GM23248 (cell line): Measurements from ENCODE around the gene SNHG17. TPM values are rescaled to one million over a fixed set of nuclear protein-coding genes. Genes with fewer than 3 reads are reported as not detected.
"Not testable (repeated sequence)": the region's sequence is repeated elsewhere in the genome, so short reads cannot be mapped to it uniquely, and the experiment has no call there.

ENCODE experiments used
- DNase-seq: peaks from one replicate; pipeline ENCODE4 v3.0.0-alpha.2; 2015
- H2AFZ ChIP-seq: fragments of 200-600 bp; sonication (generic); 2 replicates; pipeline ENCODE4 v1.6.1; 2016; ENCODE audit warnings: antibody characterized with exemption
- H3F3A ChIP-seq: fragments of 200-600 bp; sonication (generic); 2 replicates; pipeline ENCODE4 v1.6.1; 2016; ENCODE audit warnings: mild to moderate bottlenecking, antibody characterized with exemption, mixed run types; ENCODE audit not compliant: insufficient read depth
- H3K27ac ChIP-seq: fragments of 200-600 bp; sonication (generic); 2 replicates; pipeline ENCODE4 v1.5.1; 2016; ENCODE audit warnings: mild to moderate bottlenecking
- H3K27me3 ChIP-seq: fragments of 200-600 bp; sonication (generic); replicated peaks from 2 replicates; pipeline ENCODE4 v1.6.1; 2016; ENCODE audit warnings: mild to moderate bottlenecking; ENCODE audit not compliant: insufficient read depth
- H3K36me3 ChIP-seq: fragments of 200-600 bp; sonication (generic); 2 replicates; pipeline ENCODE4 v1.6.1; 2016; ENCODE audit warnings: low read depth, mild to moderate bottlenecking
- H3K4me1 ChIP-seq: fragments of 200-600 bp; sonication (generic); 2 replicates; pipeline ENCODE4 v1.6.1; 2016; ENCODE audit warnings: mild to moderate bottlenecking; ENCODE audit not compliant: insufficient read depth
- H3K4me2 ChIP-seq: fragments of 200-600 bp; sonication (generic); one replicate; pipeline ENCODE4 v1.6.1; 2016; ENCODE audit warnings: mild to moderate bottlenecking; ENCODE audit not compliant: unreplicated experiment
- H3K4me3 ChIP-seq: fragments of 200-600 bp; sonication (generic); 2 replicates; pipeline ENCODE4 v1.5.1; 2016; ENCODE audit warnings: mild to moderate bottlenecking
- H3K79me2 ChIP-seq: fragments of 200-600 bp; sonication (generic); 2 replicates; pipeline ENCODE4 v1.6.1; 2016; ENCODE audit warnings: mild to moderate bottlenecking; ENCODE audit not compliant: insufficient read depth
- H3K9ac ChIP-seq: fragments of 200-600 bp; sonication (generic); 2 replicates; pipeline ENCODE4 v1.6.1; 2016; ENCODE audit warnings: mild to moderate bottlenecking
- H3K9me2 ChIP-seq: fragments of 200-600 bp; sonication (generic); 2 replicates; pipeline ENCODE4 v1.6.1; 2016; ENCODE audit warnings: mixed run types, mild to moderate bottlenecking, moderate library complexity; ENCODE audit not compliant: insufficient read depth
- H3K9me3 ChIP-seq: fragments of 200-600 bp; sonication (generic); one replicate; pipeline ENCODE4 v1.6.1; 2017; ENCODE audit warnings: low read depth
- H4K20me1 ChIP-seq: fragments of 200-600 bp; sonication (generic); 2 replicates; pipeline ENCODE4 v1.6.0; 2016; ENCODE audit not compliant: insufficient read depth
- EZH2 ChIP-seq: fragments of 200-600 bp; sonication (generic); IDR thresholded peaks from 2 replicates; pipeline ENCODE4 v1.6.1; 2018; ENCODE audit warnings: antibody characterized with exemption, mild to moderate bottlenecking; ENCODE audit not compliant: insufficient read depth, poor library complexity, severe bottlenecking
- EZH2phosphoT487 ChIP-seq: fragments of 200-600 bp; sonication (generic); IDR thresholded peaks from 2 replicates; pipeline ENCODE4 v1.6.1; 2018; ENCODE audit warnings: antibody characterized with exemption, moderate library complexity, mild to moderate bottlenecking, low read depth; ENCODE audit not compliant: insufficient read depth
- WGBS, 2 experiments: methylation state at CpG; one replicate each; pipeline ENCODE4 v1.1.6; 2015 to 2017; ENCODE audit warnings: low lambda C conversion rate in 2 of 2, low coverage in 1 of 2; ENCODE audit errors: missing lambda C conversion rate in 2 of 2; 5-methylcytosine and 5-hydroxymethylcytosine counted together
- in situ Hi-C: fragments of 300-500 bp; cut with MboI; formaldehyde crosslinking; loops from 2 replicates; pipeline ENCODE4 v1.15.0; 2020
- polyA plus RNA-seq: library from polyadenylated mRNA; unstranded; fragments of >200 nt; fragmentation: Nextera tagmentation; extraction: Ambion mirVana; gene quantifications from 2 replicates; pipeline ENCODE4 v1.2.1, GENCODE V29; 2016
- total RNA-seq: library from RNA; depleted of rRNA; stranded (reverse); fragments of >200 nt; shearing (Covaris generic); gene quantifications from 2 replicates; pipeline ENCODE4 v1.2.3, GENCODE V29; 2014

The SNHG17 gene
- total and polyA plus RNA-seq, 2 experiments from 2014 or later: 15.2 to 28.0 TPM

DNA sequence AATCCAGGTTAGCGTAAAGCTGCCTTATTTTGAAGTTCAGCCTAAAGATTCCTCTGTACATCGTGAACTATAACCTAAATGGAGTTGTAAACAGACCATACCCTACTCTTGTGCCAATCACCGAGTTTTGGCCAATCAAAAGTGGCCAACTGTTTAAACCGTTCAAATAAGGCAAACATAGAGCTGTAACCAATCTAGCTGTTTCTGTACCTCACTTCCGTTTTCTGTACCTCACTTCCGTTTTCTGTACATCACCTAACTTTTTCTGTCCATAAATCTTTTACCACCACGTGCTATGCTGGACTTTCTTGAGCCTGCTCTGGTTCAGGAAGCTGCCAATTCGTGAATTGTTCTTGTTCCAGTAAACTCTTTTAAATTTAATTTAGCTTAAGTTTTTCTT is 49.1 kb downstream of the SNHG17 start:
- WGBS, 2 experiments: 62 to 67% methylated on average over 8 of the region's 8 CpGs
- in situ Hi-C loops: no loop called here
- Histone ChIP-seq H3K27ac (no peak overlapping the region), H3K4me2 (no peak overlapping the region), H4K20me1 (no peaks in the 10 kb centered on the region), H3F3A (no peaks in the 10 kb centered on the region), H3K9me3 (no peaks in the 10 kb centered on the region), H3K4me3 (no peak overlapping the region), H3K79me2 (no peaks in the 10 kb centered on the region), H3K36me3 (no peaks in the 10 kb centered on the region), H2AFZ (no peak overlapping the region), H3K4me1 (no peaks in the 10 kb centered on the region), H3K9me2 (no peaks in the 10 kb centered on the region), H3K9ac (no peak overlapping the region), H3K27me3 (peaks cover 45% of the 10 kb centered on the region)
- DNase-seq: no peak
- TF ChIP-seq EZH2 (no peak), EZH2phosphoT487 (no peak)

DNA sequence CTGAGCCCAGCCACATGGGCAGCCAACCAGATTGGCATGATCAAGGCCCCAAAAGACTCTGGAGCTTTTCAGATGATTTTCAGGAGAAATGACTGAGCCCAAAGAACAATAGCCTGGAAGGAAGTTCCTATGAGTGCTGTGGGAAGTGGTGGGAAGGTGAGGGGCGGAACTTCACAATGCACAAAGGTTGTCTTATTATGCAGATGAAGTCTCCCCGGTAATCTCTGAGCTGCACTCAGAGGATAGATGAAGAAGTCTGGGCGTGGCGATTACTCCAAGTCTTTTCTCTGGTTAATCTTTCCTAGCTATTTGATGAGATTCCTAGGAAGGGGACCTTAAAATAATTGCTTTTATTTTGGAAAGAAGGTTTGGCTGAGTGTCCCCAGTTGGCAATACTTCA is 52.0 kb downstream of the SNHG17 start:
- H3K4me1 ChIP-seq: no peaks in the 10 kb centered on the region
- no peak for DNase-seq
- no peaks in the 10 kb centered on the region for H4K20me1 ChIP-seq
- no peak overlapping the region for H3K4me3 ChIP-seq
- no peak overlapping the region for H2AFZ ChIP-seq
- in situ Hi-C loops: no loop called here
- TF ChIP-seq EZH2phosphoT487 (no peak), EZH2 (no peak)
- no peaks in the 10 kb centered on the region for H3K79me2 ChIP-seq
- no peak overlapping the region for H3K9ac ChIP-seq
- H3K9me3 ChIP-seq: no peaks in the 10 kb centered on the region
- no peaks in the 10 kb centered on the region for H3K36me3 ChIP-seq
- no peak overlapping the region for H3K4me2 ChIP-seq
- WGBS, 2 experiments: 69 to 71% methylated on average over 4 of the region's 4 CpGs
- H3K27me3 ChIP-seq: peaks cover 29% of the 10 kb centered on the region
- H3F3A ChIP-seq: no peaks in the 10 kb centered on the region
- H3K27ac ChIP-seq: no peak overlapping the region
- no peaks in the 10 kb centered on the region for H3K9me2 ChIP-seq

DNA sequence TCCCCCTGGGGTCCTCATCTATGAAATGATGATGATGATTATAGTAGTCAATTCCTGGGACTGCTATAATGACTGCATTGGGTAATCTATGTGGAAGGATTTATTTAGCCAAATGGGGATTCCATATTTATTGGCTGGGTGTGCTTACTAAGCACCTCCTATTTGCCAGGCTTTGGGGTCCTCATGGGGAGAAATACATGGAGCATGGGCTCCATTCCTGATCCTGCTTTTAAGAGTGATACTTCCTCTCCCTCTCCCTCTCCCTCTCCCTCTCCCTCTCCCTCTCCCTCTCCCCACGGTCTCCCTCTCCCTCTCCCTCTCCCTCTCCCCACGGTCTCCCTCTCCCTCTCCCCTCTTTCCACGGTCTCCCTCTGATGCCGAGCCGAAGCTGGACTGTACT is 57.3 kb downstream of the SNHG17 start:
- H3K4me3 ChIP-seq, H3K27ac ChIP-seq, H3K9ac ChIP-seq, H3K79me2 ChIP-seq, H3K9me2 ChIP-seq, H3K4me1 ChIP-seq, H3F3A ChIP-seq, H3K9me3 ChIP-seq, in situ Hi-C loops, DNase-seq, H3K36me3 ChIP-seq, H3K4me2 ChIP-seq, H4K20me1 ChIP-seq, H2AFZ ChIP-seq: not testable (repeated sequence)
- peaks cover 36% of the 10 kb centered on the region for H3K27me3 ChIP-seq
- 74% methylated on average over 5 of the region's 5 CpGs; no CpG with 5 or more reads in 1 of the 2 experiments for WGBS, 2 experiments

DNA sequence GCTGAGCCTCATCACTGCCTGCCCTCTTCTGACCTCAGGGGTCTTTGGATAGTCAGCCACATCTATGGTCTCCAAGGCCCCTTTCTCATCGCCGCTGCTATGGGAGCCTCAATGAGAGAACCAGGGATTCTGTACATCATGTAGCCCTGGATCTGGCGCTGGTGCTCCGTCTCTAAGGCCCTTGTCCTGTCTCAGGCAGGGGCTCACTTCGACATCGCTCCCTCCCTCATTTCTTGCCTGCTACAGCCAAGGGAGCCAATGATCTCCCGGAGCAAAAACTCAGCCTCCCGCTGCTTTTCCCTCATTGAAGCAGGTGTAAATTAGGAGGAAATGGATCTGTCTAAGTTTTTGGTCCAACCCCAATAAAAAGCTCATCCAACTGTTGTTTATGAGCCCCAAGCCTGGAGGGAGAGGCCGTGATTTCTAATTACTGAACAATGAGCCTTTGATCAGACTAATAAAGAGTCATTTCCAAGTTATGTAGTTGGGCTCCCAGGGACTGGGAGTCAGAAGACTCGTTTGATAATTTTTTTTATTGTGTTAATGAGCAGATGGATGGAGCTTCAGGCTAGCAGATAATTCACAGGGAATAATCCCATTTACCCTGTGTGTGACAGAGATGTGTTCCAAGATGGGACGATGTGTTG is 58.0 kb downstream of the SNHG17 start:
- DNase-seq: no peak
- Histone ChIP-seq H3K9me2 (no peaks in the 10 kb centered on the region), H3K4me2 (no peak overlapping the region), H2AFZ (no peak overlapping the region), H3K9me3 (no peaks in the 10 kb centered on the region), H4K20me1 (no peaks in the 10 kb centered on the region), H3K79me2 (no peaks in the 10 kb centered on the region), H3K27me3 (peaks cover 29% of the 10 kb centered on the region), H3K9ac (no peak overlapping the region), H3K27ac (no peak overlapping the region), H3K4me3 (no peak overlapping the region), H3K36me3 (no peaks in the 10 kb centered on the region), H3K4me1 (no peaks in the 10 kb centered on the region), H3F3A (no peaks in the 10 kb centered on the region)
- in situ Hi-C loops: no loop called here
- no peak for TF ChIP-seq EZH2
- no peak for TF ChIP-seq EZH2phosphoT487
- 60 to 65% methylated on average over 11 of the region's 11 CpGs for WGBS, 2 experiments

DNA sequence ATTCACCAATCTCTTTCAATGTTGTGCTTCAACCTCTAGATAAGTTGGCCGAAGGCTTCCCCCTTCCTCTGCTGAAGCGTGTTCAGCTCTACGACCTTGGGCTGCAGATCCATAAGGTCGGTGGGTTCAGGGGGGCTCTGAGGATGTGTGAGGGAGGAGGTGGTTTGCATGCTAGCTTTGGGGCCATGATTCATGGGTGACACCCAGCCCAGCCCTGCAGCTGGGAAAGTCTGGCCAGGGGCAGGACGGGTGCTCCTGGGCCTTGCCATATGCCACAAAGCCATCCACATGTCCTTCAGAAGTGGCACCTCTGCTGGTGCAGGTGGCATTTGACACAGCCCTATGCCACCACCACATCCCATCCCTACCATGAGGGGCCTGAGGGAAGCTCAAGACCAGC is 61.2 kb downstream of the SNHG17 start:
- no peak for TF ChIP-seq EZH2
- TF ChIP-seq EZH2phosphoT487: no peak
- DNase-seq: no peak
- no peaks in the 10 kb centered on the region for H4K20me1 ChIP-seq
- no peaks in the 10 kb centered on the region for H3K9me3 ChIP-seq
- 68 to 77% methylated on average over 5 of the region's 5 CpGs for WGBS, 2 experiments
- H3K9ac ChIP-seq: no peak overlapping the region
- no peaks in the 10 kb centered on the region for H3K79me2 ChIP-seq
- no peak overlapping the region for H3K4me2 ChIP-seq
- no peaks in the 10 kb centered on the region for H3K36me3 ChIP-seq
- no peak overlapping the region for H2AFZ ChIP-seq
- H3K27ac ChIP-seq: no peak overlapping the region
- no peak overlapping the region for H3K4me3 ChIP-seq
- H3K9me2 ChIP-seq: no peaks in the 10 kb centered on the region
- H3K27me3 ChIP-seq: peaks cover 42% of the 10 kb centered on the region
- in situ Hi-C loops: no loop called here
- no peaks in the 10 kb centered on the region for H3K4me1 ChIP-seq
- no peaks in the 10 kb centered on the region for H3F3A ChIP-seq
